WERI-Rb-1 (cell line): ENCODE measurements around the gene CACNA2D2.

Experiments
- DNase-seq: peaks from one replicate; pipeline ENCODE4 v3.0.0-alpha.2; 2020
- H3K27ac ChIP-seq: fragments of 250-450 bp; sonication (Bioruptor Pico); 2 replicates; pipeline ENCODE4 v1.5.1; 2020; ENCODE audit warnings: mild to moderate bottlenecking, moderate library complexity
- H3K27me3 ChIP-seq: fragments of 250-450 bp; sonication (Bioruptor Pico); 2 replicates; pipeline ENCODE4 v1.5.1; 2021; ENCODE audit warnings: mild to moderate bottlenecking, low read depth, moderate library complexity; ENCODE audit not compliant: insufficient read depth, severe bottlenecking
- H3K36me3 ChIP-seq: fragments of 250-450 bp; sonication (Bioruptor Pico); 2 replicates; pipeline ENCODE4 v1.5.1; 2020; ENCODE audit warnings: mild to moderate bottlenecking, moderate library complexity
- H3K4me3 ChIP-seq: 2 replicates; pipeline ENCODE4 v1.5.1; 2011; ENCODE audit warnings: low read depth, mild to moderate bottlenecking, control low read depth, low read length
- H3K9me3 ChIP-seq: fragments of 250-450 bp; sonication (Bioruptor Pico); 2 replicates; pipeline ENCODE4 v1.5.1; 2021; ENCODE audit warnings: mild to moderate bottlenecking, moderate library complexity; ENCODE audit not compliant: severe bottlenecking
- TF ChIP-seq, protein P1 (sequence below): IDR thresholded peaks from 2 replicates; pipeline ENCODE4 v1.5.1; 2011; ENCODE audit warnings: low read depth, mild to moderate bottlenecking, control low read depth, inconsistent platforms, low read length

The CACNA2D2 gene

DNA sequence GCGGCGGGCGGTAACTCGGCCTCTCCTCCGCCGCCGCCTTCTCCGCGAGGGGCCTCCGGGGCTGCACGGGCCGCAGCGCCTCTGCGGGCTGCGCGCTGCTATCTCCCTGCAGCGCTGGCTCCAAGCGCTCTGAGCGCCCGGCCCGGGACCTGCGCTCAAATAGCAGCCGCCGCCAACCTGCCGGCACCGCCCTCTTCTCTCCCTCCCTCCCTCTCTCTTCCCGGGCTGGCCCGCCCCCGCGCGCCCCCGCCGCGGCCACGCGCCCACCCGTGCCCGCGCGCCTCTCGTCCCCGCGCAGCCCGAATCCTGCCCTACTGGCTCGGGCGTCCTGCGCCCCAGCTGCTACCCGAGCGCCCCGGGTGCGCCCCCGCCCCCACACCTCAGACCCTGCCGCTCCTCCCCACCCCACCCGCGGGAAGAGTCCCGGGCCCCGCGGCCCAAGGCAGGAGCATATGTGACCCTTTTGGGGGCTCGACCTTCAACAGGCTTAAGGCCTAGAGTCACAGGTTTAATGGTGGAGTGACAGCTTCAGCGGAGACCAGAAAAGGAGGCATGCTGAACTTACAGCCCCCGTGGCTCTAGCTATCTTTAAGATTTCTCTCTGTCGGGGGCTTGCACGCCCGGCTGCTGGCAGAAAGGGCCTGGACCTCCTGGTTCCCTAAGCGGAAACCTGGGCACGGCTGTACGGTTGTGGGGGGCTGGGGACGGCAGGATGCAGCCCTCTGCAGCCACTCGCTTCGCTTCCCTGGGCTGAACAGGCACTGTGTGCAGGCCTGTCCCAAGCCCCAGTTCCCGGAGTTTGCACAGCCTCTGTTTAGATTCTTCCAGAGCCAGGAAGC lies at the start of gene CACNA2D2:
Gene CACNA2D2 (minus strand): TSS at position 131 of the 839 bp plus-strand sequence. CDS start 211 bp downstream, outside the sequence.
- TF ChIP-seq, protein P1, sequence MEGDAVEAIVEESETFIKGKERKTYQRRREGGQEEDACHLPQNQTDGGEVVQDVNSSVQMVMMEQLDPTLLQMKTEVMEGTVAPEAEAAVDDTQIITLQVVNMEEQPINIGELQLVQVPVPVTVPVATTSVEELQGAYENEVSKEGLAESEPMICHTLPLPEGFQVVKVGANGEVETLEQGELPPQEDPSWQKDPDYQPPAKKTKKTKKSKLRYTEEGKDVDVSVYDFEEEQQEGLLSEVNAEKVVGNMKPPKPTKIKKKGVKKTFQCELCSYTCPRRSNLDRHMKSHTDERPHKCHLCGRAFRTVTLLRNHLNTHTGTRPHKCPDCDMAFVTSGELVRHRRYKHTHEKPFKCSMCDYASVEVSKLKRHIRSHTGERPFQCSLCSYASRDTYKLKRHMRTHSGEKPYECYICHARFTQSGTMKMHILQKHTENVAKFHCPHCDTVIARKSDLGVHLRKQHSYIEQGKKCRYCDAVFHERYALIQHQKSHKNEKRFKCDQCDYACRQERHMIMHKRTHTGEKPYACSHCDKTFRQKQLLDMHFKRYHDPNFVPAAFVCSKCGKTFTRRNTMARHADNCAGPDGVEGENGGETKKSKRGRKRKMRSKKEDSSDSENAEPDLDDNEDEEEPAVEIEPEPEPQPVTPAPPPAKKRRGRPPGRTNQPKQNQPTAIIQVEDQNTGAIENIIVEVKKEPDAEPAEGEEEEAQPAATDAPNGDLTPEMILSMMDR: 0 out of 2 replicates have a peak, but pooled peaks have one; percentile 8
- Histone ChIP-seq H3K27ac (peak within 1 kb of the TSS; percentile 56), H3K27me3 (no peaks in the 10 kb centered on the region), H3K9me3 (no peaks in the 10 kb centered on the region), H3K36me3 (no peaks in the 10 kb centered on the region), H3K4me3 (peak within 1 kb of the TSS; percentile 48)
- peak; percentile 84 for DNase-seq

DNA sequence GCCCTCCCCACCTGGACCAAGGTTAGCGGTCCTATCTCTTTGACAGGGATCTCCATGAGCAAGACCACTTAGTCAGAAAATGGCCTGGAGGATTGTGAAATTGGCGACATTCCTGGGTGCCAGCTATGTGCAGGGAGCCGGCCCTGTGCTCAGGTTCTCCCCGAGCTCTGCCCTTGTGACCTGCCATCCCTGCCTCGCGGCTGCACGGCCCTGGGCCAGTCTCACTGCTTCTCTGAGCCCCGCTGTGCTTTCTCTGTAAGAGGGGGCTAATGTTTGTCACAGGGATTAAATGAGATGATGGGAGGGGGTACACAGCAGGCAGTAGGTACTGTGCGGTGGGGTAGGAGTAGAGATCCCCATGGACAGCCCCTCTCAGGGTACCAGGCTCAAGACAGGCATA lies 49.2 kb upstream of the CACNA2D2 start:
- H3K36me3 ChIP-seq: no peaks in the 10 kb centered on the region
- H3K4me3 ChIP-seq: no peak overlapping the region
- no peaks in the 10 kb centered on the region for H3K27me3 ChIP-seq
- H3K9me3 ChIP-seq: no peaks in the 10 kb centered on the region
- DNase-seq: no peak
- TF ChIP-seq, protein P1: no peak
- no peak overlapping the region for H3K27ac ChIP-seq

DNA sequence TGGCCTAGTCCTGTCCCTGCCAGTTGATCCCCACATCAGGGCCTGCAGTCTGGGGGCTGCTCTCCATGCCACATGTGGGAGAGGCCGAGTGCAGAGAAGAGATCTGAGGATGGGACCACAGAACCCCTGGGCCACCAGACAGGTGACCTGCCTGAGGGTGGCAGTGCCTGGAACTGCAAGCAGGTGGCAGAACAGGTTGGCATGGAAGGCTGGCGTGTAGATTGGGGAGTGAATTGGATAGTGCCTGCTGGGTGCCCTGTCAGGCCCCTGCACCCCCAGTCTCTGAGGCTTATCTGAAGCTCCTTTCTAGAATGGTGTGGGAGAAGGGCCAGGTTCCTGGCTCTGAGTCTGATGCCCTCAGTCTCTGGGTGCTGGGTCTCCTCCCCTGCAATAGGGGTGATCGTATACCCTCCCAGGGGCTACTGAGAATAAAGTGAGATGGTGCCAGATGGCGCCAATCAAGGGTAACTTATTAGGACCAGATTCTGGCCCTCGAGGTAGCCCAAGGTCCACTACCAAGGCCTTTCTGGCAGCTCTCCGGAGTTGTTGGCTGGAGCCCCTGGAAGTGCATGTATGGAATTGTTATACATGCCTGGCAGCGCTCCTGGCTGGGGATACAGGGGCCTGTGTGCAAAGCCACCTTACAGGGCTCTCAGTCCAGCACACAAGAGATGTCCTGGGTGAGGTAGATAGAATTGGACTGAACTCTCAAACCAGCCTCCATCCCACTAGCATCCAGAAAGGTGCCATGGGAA lies 48.4 kb upstream of the CACNA2D2 start:
- Histone ChIP-seq H3K9me3 (no peaks in the 10 kb centered on the region), H3K27me3 (no peaks in the 10 kb centered on the region), H3K4me3 (no peak overlapping the region), H3K36me3 (no peaks in the 10 kb centered on the region), H3K27ac (no peak overlapping the region)
- TF ChIP-seq, protein P1: no peak
- DNase-seq: no peak

DNA sequence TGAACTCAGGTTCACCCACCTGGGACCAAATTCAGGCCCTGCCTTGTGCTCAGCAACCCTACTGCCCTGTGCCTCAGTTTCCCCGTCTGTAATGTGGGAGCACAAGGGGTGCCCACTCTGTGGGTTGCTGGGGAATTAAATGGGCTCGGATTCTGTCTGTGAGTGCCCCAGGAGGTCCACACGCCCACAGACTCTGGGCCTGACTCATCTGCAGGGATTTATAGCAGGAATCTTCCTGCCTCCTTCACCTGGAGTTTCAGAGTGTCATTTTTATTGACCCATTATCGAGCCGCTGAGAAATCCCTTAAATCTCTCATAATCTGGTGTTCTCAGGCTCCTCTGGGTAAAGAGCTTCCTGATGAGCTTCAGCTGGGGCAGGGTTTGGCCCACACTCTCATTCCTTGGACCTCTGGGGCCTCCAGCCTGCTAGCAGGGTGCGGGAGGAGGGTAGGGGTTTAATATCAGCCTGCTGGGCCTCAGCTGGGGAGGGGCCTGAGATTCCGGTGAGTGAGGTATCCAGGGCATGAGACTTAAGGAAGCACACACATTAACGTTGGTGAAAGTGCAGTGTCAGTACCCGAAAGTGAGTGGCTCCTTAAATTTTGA lies 47.7 kb upstream of the CACNA2D2 start:
- no peaks in the 10 kb centered on the region for H3K9me3 ChIP-seq
- no peaks in the 10 kb centered on the region for H3K27me3 ChIP-seq
- TF ChIP-seq, protein P1: no peak
- no peak overlapping the region for H3K4me3 ChIP-seq
- DNase-seq: peak; percentile 74
- H3K36me3 ChIP-seq: no peaks in the 10 kb centered on the region
- H3K27ac ChIP-seq: no peak overlapping the region

DNA sequence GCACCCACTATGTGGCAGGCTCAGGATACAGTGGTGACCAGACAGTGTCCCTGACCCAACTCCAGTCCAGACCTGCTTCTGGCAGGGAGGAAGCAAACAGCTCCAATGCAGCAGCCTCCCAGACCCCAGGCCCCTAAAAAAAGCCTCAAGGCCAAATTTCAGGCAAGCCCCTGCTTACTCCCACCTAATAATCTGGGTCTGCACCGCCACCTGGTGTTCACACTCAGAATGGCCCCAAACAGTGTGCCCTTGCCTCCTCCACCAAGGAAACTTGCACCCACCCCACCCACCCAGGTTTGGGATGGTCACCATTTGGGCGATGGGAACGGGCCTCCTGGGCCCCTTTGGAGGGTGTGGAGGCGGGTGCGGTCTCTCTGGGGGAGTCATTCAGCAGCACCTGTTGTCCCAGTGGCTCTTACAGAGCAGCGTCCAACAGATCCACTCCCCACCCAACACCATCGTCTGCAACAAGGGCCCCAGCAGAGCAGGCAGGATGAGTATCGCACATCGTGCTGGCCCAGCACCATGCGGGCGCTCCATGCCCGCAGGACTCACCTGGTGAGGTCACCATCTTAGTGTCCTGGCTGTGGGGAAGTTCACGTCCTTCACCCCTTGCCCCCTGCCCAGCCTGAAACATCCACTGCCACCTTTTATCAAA lies 46.8 kb upstream of the CACNA2D2 start:
- Histone ChIP-seq H3K4me3 (no peak overlapping the region), H3K27ac (no peak overlapping the region), H3K36me3 (no peaks in the 10 kb centered on the region), H3K9me3 (no peaks in the 10 kb centered on the region), H3K27me3 (no peaks in the 10 kb centered on the region)
- TF ChIP-seq, protein P1: peak; percentile 79
- peak; percentile 76 for DNase-seq
